OCI-LY3 (cell line): Measurements from ENCODE around the gene CHD5.

ENCODE experiments used
- CTCF ChIP-seq: fragments of 200-600, 300-600 bp; sonication (generic); IDR thresholded peaks from 2 replicates; pipeline ENCODE4 v1.5.1; 2014; ENCODE audit warnings: antibody characterized with exemption, low read length, low read depth
- EZH2phosphoT487 ChIP-seq: fragments of 200-600 bp; shearing (Covaris generic); IDR thresholded peaks from 2 replicates; pipeline ENCODE4 v1.6.1; 2018; ENCODE audit warnings: antibody characterized with exemption, mixed run types, low read depth

DNA sequence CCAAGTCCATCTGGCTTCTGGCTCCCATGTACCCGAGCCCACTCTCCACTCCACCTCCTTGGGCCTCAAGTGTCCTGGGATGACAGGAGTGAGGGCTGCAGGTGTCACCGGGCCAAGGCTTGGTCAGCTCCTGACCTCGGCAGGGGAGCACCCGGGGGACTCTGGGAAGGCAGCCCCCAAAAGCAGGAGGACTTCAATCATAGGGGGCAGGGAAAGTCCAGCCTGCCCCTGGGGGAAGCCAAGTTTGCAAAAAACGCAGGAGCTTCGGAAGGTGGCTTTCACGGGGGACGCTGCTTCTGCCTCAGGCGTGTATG is 77.6 kb downstream of the CHD5 start:
- TF ChIP-seq CTCF (no peak), EZH2phosphoT487 (no peak)
